ENCODE data around the gene GPX4.
A peak's percentile ranks its signal among the peaks of the same experiment; 100 is the strongest.

GPX4 gene

DNA sequence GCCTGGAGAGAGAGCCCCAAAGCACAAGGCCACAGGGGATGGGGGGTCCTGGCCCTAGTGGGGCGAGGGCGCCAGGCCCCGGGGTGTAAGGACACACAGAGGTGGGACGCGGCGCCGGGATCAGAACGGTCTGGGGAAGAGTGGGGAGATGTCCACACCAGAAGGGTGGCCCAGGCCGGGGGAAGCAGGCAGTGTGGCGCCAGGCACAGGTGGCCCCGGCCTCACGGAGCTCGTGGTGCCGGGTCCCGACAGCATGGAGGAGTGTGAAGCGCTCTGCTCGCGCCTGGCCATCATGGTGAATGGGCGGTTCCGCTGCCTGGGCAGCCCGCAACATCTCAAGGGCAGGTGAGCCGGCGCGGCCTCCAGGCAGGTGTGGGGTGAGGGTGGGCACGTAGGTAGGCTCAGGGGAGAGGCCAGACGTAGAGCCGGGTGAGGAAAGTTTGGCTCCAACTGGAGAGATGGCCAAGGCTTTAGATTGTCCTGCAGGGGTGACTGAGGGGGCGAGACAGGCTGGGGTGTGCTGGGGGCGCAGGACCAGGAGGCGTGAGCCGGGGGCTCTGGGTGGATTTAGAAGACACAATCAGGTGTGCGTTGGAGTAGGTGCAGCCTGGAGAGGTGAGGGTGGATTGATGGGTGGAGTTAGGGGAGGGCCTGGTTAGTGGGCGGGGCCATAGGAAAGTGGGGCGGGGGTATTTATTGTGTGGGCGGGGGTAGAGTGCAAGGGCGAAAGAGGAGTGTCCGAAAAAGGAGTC lies 39.7 kb upstream of the GPX4 start:
- peaks cover 3 to 42% (median 32%) of the 10 kb centered on the region in 4 donors for H3K4me1 ChIP-seq
- TF ChIP-seq, protein P1, sequence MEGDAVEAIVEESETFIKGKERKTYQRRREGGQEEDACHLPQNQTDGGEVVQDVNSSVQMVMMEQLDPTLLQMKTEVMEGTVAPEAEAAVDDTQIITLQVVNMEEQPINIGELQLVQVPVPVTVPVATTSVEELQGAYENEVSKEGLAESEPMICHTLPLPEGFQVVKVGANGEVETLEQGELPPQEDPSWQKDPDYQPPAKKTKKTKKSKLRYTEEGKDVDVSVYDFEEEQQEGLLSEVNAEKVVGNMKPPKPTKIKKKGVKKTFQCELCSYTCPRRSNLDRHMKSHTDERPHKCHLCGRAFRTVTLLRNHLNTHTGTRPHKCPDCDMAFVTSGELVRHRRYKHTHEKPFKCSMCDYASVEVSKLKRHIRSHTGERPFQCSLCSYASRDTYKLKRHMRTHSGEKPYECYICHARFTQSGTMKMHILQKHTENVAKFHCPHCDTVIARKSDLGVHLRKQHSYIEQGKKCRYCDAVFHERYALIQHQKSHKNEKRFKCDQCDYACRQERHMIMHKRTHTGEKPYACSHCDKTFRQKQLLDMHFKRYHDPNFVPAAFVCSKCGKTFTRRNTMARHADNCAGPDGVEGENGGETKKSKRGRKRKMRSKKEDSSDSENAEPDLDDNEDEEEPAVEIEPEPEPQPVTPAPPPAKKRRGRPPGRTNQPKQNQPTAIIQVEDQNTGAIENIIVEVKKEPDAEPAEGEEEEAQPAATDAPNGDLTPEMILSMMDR (IDR thresholded peaks at IDR 0.05) = no peak
- H3K27me3 ChIP-seq = peaks cover 0 to 39% of the 10 kb centered on the region in 2 donors
- peaks cover 0 to 9% (median 6%) of the 10 kb centered on the region in 3 donors for H3K9me3 ChIP-seq
- H3K4me3 ChIP-seq = no peak overlapping the region
- H3K36me3 ChIP-seq = peaks cover 0 to 4% (median 0%) of the 10 kb centered on the region in 3 donors
- intact Hi-C loops (cut with DNase I; ENCODE audit: low total_unique reads) = no loop called here
- DNase-seq = no peak
- H3K27ac ChIP-seq = no peak overlapping the region

DNA sequence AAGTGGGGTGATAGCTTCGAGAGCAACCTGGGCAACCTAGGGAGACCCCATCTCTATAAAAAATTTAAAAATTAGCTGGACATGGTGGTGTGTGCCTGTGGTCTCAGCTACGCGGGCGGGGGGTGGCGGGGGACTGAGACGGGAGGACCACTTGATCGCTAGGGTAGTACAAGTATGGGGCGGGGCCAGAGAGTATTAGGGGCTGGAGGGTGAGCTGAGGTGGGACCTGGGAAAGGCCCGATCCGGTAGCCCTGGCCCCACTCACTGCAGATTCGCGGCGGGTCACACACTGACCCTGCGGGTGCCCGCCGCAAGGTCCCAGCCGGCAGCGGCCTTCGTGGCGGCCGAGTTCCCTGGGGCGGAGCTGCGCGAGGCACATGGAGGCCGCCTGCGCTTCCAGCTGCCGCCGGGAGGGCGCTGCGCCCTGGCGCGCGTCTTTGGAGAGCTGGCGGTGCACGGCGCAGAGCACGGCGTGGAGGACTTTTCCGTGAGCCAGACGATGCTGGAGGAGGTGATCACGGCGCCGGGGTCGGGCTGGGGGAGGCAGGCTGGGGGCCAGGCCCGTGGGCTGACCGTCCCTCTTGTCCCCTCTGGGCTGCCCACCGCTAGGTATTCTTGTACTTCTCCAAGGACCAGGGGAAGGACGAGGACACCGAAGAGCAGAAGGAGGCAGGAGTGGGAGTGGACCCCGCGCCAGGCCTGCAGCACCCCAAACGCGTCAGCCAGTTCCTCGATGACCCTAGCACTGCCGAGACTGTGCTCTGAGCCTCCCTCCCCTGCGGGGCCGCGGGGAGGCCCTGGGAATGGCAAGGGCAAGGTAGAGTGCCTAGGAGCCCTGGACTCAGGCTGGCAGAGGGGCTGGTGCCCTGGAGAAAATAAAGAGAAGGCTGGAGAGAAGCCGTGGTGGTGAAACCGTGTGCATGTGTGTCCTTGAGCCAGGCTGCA lies 38.9 kb upstream of the GPX4 start:
- H3K9me3 ChIP-seq = peaks cover 0 to under 1% (median 0%) of the 10 kb centered on the region in 3 donors
- H3K27me3 ChIP-seq = peaks cover 0 to 47% of the 10 kb centered on the region in 2 donors
- no peak overlapping the region for H3K27ac ChIP-seq
- no peak overlapping the region for H3K4me3 ChIP-seq
- H3K36me3 ChIP-seq = no peaks in the 10 kb centered on the region
- intact Hi-C loops (cut with DNase I; ENCODE audit: low total_unique reads) = no loop called here
- TF ChIP-seq, protein P1 (IDR thresholded peaks at IDR 0.05) = peak; percentile 84 to 91
- H3K4me1 ChIP-seq = peaks cover 3 to 46% (median 34%) of the 10 kb centered on the region in 4 donors
- DNase-seq = peak; percentile 59 to 80

DNA sequence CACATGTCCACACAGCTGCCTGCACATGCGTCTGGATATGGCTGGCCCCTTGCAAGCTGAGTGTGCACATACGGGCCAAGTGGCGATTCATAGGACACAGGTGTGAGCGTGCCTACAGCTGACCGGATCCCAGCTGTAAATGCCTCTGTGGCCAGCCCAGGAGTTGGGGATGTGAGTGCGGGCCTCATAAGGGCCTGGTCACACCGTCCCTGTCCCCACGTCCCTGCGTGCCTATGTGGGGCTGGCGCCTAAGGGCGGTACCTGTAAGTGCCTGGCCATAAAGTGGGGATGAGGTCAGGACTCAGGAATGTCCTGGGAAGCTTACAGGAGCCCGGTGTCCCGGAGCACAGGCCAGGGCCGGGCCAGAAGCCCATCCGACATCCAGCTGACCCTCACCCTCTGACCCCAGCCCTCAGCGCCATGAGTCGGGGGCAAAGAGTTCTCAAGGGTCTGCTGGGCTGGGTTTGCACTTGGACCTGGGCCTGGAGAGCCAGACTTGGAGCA lies 38.1 kb upstream of the GPX4 start:
- H3K27me3 ChIP-seq = peaks cover 0 to 55% of the 10 kb centered on the region in 2 donors

DNA sequence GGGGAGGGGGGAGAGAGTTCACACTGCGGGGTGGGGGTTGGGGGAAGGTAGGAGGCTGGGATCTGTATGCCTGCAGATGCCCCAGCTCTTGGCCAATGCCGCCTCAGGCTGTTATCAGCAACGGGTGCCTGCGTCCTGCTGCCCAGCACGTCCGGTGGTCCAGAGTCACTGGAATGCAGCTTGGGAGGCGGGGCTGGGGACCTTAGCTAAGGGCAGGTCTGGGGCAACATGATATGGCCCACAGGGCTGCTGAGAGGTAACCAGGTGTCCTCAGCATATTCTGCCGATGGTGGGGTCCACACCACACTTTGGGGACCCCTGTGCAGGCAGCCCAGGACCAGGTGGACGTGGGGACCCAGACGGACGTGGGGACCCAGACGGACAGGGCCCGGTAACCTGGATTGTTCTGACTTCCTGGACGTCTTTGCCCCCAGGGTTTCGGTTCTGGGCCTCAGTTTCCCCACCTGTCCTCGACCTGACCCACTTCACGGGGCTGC lies 37.5 kb upstream of the GPX4 start:
- peaks cover 0 to 61% of the 10 kb centered on the region in 2 donors for H3K27me3 ChIP-seq
- no peak for DNase-seq

More for the DNA sequence above, 38.1 kb upstream of the GPX4 start:
- Histone ChIP-seq H3K4me3 (no peak overlapping the region), H3K36me3 (no peaks in the 10 kb centered on the region), H3K9me3 (no peaks in the 10 kb centered on the region), H3K27ac (no peak overlapping the region), H3K4me1 (peaks cover 3 to 46% (median 35%) of the 10 kb centered on the region in 4 donors)
- DNase-seq = no peak
- intact Hi-C loops (cut with DNase I; ENCODE audit: low total_unique reads) = no loop called here
- TF ChIP-seq, protein P1 (IDR thresholded peaks at IDR 0.05) = no peak

More for the DNA sequence above, 37.5 kb upstream of the GPX4 start:
- intact Hi-C loops (cut with DNase I; ENCODE audit: low total_unique reads) = no loop called here
- peaks cover 3 to 52% (median 40%) of the 10 kb centered on the region in 4 donors for H3K4me1 ChIP-seq
- H3K4me3 ChIP-seq = peak overlapping the region; percentile 37 to 51
- TF ChIP-seq, protein P1 (IDR thresholded peaks at IDR 0.05) = no peak
- no peaks in the 10 kb centered on the region for H3K36me3 ChIP-seq
- H3K27ac ChIP-seq = no peak overlapping the region
- H3K9me3 ChIP-seq = no peaks in the 10 kb centered on the region

All from tibial artery (tissue), 4 donors.